ENCODE results near the gene ABCF3. TPM values are rescaled to one million over a fixed set of nuclear protein-coding genes. Genes with fewer than 3 reads are reported as not detected.
A peak's percentile ranks its signal among the peaks of the same experiment; 100 is the strongest.

The ABCF3 gene
- total RNA-seq, 1 experiment from 2014 or later = 63.6 TPM

DNA sequence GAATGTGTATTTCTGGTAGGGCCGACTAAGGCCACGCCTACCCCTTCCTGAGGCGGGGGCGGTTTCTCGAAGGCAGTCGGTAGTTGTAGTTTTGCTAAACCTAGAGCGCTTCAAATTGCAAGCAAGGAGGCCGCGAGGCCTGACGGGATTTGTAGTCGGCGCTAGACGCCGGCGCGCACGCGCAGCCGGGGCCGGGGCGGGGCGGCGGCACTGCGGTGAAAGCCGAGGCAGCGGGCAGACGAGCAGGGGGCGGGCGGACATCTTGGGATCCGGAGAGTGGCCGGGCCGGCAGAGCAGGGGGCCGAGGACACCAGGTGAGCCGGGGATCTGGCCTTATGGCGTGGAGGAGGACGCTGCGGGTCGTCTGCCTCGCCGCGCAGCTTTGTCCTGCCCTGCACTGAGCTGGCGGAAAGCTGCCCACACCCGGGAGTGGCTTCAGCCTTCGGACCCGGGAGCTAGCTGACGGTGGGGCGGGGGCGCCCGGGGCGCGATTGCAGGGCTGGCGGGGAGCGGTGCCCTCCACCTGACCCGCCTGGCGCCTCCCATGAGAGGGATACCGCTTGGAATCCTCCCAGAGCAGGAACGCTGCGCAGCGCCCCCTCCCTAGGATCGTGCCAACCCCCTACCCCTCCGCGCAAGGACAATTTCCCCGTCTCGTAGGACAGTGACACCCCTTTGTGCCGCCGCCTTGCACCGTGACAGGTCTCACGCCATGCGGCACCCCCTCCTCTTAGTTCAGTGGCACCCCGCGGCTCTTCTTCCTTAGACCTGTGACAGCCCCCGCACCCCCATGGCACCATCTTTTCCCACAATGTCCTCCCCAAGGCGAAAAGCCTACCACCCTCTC is 11.1 kb upstream of the ABCF3 start, which contains the start of gene AP2M1:
AP2M1 (plus strand) TSS at position 210 of the 847 bp plus-strand sequence. CDS start 2,139 bp downstream, outside the sequence.
- peak; percentile 83 for ATAC-seq
- POLR2A ChIA-PET = interaction anchor here (0.6 to 1.4 kb wide), 3 partner anchors 11 to 115 kb away, joined by 3 to 7 read pairs (median 3); partner anchors contain the start of gene ABCF3
- H3K36me3 Mint-ChIP-seq = peaks cover 31% of the 10 kb centered on the region
- H3K9me3 Mint-ChIP-seq = no peaks in the 10 kb centered on the region
- H3K27me3 Mint-ChIP-seq (ENCODE audit: low read depth) = no peaks in the 10 kb centered on the region
- DNase-seq (ENCODE audit: low spot score) = peak; percentile 98
- CTCF ChIA-PET = interaction anchor here (0.6 to 1.6 kb wide), 3 partner anchors 52 to 279 kb away, joined by 3 to 12 read pairs (median 8); partner anchors contain the start of gene VWA5B2
- peaks cover 28% of the 10 kb centered on the region for H3K4me1 Mint-ChIP-seq
- peak within 1 kb of the TSS; percentile 97 for H3K4me3 Mint-ChIP-seq
- H3K27ac Mint-ChIP-seq = peak within 1 kb of the TSS; percentile 98
- TF ChIP-seq KAT7 (CRISPR knock-in tag; IDR thresholded peaks at IDR 0.05; ENCODE audit: borderline replicate concordance) = no peak
- peak; percentile 83 for TF ChIP-seq FOXK1 (CRISPR knock-in tag; IDR thresholded peaks at IDR 0.05)
- peak; percentile 53; the same call in 1 of the 2 replicates for TF ChIP-seq NFE2L1 (CRISPR knock-in tag; IDR thresholded peaks at IDR 0.05)
- TF ChIP-seq ZNF121 (CRISPR knock-in tag; IDR thresholded peaks at IDR 0.05) = no peak
- TF ChIP-seq, protein P1, sequence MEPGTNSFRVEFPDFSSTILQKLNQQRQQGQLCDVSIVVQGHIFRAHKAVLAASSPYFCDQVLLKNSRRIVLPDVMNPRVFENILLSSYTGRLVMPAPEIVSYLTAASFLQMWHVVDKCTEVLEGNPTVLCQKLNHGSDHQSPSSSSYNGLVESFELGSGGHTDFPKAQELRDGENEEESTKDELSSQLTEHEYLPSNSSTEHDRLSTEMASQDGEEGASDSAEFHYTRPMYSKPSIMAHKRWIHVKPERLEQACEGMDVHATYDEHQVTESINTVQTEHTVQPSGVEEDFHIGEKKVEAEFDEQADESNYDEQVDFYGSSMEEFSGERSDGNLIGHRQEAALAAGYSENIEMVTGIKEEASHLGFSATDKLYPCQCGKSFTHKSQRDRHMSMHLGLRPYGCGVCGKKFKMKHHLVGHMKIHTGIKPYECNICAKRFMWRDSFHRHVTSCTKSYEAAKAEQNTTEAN (CRISPR knock-in tag; IDR thresholded peaks at IDR 0.05) = 0 out of 2 replicates have a peak, but pooled peaks have one; percentile 35
- peak; percentile 63; the same call in 1 of the 2 replicates for TF ChIP-seq TP53 (CRISPR knock-in tag; IDR thresholded peaks at IDR 0.05)
- TF ChIP-seq ELF4 (CRISPR knock-in tag; IDR thresholded peaks at IDR 0.05; ENCODE audit: low read depth) = no peak
- peak; percentile 94 for TF ChIP-seq SP1 (CRISPR knock-in tag; conservative IDR thresholded peaks at IDR 0.05)
- TF ChIP-seq MYBL2 (CRISPR knock-in tag; IDR thresholded peaks at IDR 0.05) = 0 out of 2 replicates have a peak, but pooled peaks have one; percentile 25
- no peak for TF ChIP-seq ZNF396 (CRISPR knock-in tag; IDR thresholded peaks at IDR 0.05; ENCODE audit: borderline replicate concordance)
- peak; percentile 25; the same call in 1 of the 2 replicates for TF ChIP-seq EMX1 (CRISPR knock-in tag; IDR thresholded peaks at IDR 0.05)
- TF ChIP-seq, protein P2, sequence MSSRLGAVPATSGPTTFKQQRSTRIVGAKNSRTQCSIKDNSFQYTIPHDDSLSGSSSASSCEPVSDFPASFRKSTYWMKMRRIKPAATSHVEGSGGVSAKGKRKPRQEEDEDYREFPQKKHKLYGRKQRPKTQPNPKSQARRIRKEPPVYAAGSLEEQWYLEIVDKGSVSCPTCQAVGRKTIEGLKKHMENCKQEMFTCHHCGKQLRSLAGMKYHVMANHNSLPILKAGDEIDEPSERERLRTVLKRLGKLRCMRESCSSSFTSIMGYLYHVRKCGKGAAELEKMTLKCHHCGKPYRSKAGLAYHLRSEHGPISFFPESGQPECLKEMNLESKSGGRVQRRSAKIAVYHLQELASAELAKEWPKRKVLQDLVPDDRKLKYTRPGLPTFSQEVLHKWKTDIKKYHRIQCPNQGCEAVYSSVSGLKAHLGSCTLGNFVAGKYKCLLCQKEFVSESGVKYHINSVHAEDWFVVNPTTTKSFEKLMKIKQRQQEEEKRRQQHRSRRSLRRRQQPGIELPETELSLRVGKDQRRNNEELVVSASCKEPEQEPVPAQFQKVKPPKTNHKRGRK (CRISPR knock-in tag; IDR thresholded peaks at IDR 0.05; ENCODE audit: borderline replicate concordance) = 0 out of 2 replicates have a peak, but pooled peaks have one; percentile 21
- no peak for TF ChIP-seq TCF7 (CRISPR knock-in tag; IDR thresholded peaks at IDR 0.05; ENCODE audit: low read depth)
- TF ChIP-seq, protein P3, sequence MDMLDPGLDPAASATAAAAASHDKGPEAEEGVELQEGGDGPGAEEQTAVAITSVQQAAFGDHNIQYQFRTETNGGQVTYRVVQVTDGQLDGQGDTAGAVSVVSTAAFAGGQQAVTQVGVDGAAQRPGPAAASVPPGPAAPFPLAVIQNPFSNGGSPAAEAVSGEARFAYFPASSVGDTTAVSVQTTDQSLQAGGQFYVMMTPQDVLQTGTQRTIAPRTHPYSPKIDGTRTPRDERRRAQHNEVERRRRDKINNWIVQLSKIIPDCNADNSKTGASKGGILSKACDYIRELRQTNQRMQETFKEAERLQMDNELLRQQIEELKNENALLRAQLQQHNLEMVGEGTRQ (CRISPR knock-in tag; IDR thresholded peaks at IDR 0.05) = peak; percentile 28; the same call in 1 of the 2 replicates
- peak; percentile 8; the same call in 1 of the 2 replicates for TF ChIP-seq GABPB1 (CRISPR knock-in tag; IDR thresholded peaks at IDR 0.05)
- TF ChIP-seq, protein P4, sequence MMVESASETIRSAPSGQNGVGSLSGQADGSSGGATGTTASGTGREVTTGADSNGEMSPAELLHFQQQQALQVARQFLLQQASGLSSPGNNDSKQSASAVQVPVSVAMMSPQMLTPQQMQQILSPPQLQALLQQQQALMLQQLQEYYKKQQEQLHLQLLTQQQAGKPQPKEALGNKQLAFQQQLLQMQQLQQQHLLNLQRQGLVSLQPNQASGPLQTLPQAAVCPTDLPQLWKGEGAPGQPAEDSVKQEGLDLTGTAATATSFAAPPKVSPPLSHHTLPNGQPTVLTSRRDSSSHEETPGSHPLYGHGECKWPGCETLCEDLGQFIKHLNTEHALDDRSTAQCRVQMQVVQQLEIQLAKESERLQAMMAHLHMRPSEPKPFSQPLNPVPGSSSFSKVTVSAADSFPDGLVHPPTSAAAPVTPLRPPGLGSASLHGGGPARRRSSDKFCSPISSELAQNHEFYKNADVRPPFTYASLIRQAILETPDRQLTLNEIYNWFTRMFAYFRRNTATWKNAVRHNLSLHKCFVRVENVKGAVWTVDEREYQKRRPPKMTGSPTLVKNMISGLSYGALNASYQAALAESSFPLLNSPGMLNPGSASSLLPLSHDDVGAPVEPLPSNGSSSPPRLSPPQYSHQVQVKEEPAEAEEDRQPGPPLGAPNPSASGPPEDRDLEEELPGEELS (CRISPR knock-in tag; IDR thresholded peaks at IDR 0.05) = peak; percentile 60; the same call in 1 of the 2 replicates
- TF ChIP-seq FOXP1 (CRISPR knock-in tag; IDR thresholded peaks at IDR 0.05; ENCODE audit: borderline replicate concordance) = peak; percentile 68
- TF ChIP-seq NFYB (CRISPR knock-in tag; conservative IDR thresholded peaks at IDR 0.05; ENCODE audit: low read depth) = 0 out of 2 replicates have a peak, but pooled peaks have one; percentile 20
- TF ChIP-seq RELA (CRISPR knock-in tag; IDR thresholded peaks at IDR 0.05; ENCODE audit: borderline replicate concordance) = 0 out of 2 replicates have a peak, but pooled peaks have one; percentile 23
- no peak for TF ChIP-seq JUN (CRISPR knock-in tag; IDR thresholded peaks at IDR 0.05)
- TF ChIP-seq, protein P5, sequence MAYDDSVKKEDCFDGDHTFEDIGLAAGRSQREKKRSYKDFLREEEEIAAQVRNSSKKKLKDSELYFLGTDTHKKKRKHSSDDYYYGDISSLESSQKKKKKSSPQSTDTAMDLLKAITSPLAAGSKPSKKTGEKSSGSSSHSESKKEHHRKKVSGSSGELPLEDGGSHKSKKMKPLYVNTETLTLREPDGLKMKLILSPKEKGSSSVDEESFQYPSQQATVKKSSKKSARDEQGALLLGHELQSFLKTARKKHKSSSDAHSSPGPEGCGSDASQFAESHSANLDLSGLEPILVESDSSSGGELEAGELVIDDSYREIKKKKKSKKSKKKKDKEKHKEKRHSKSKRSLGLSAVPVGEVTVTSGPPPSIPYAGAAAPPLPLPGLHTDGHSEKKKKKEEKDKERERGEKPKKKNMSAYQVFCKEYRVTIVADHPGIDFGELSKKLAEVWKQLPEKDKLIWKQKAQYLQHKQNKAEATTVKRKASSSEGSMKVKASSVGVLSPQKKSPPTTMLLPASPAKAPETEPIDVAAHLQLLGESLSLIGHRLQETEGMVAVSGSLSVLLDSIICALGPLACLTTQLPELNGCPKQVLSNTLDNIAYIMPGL (CRISPR knock-in tag; IDR thresholded peaks at IDR 0.05) = no peak
- no peak for TF ChIP-seq ATF1 (CRISPR knock-in tag; IDR thresholded peaks at IDR 0.05)
- no peak for TF ChIP-seq FOXJ3 (CRISPR knock-in tag; IDR thresholded peaks at IDR 0.05; ENCODE audit: borderline replicate concordance)
- TF ChIP-seq, protein P6, sequence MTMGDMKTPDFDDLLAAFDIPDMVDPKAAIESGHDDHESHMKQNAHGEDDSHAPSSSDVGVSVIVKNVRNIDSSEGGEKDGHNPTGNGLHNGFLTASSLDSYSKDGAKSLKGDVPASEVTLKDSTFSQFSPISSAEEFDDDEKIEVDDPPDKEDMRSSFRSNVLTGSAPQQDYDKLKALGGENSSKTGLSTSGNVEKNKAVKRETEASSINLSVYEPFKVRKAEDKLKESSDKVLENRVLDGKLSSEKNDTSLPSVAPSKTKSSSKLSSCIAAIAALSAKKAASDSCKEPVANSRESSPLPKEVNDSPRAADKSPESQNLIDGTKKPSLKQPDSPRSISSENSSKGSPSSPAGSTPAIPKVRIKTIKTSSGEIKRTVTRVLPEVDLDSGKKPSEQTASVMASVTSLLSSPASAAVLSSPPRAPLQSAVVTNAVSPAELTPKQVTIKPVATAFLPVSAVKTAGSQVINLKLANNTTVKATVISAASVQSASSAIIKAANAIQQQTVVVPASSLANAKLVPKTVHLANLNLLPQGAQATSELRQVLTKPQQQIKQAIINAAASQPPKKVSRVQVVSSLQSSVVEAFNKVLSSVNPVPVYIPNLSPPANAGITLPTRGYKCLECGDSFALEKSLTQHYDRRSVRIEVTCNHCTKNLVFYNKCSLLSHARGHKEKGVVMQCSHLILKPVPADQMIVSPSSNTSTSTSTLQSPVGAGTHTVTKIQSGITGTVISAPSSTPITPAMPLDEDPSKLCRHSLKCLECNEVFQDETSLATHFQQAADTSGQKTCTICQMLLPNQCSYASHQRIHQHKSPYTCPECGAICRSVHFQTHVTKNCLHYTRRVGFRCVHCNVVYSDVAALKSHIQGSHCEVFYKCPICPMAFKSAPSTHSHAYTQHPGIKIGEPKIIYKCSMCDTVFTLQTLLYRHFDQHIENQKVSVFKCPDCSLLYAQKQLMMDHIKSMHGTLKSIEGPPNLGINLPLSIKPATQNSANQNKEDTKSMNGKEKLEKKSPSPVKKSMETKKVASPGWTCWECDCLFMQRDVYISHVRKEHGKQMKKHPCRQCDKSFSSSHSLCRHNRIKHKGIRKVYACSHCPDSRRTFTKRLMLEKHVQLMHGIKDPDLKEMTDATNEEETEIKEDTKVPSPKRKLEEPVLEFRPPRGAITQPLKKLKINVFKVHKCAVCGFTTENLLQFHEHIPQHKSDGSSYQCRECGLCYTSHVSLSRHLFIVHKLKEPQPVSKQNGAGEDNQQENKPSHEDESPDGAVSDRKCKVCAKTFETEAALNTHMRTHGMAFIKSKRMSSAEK (CRISPR knock-in tag; IDR thresholded peaks at IDR 0.05; ENCODE audit: borderline replicate concordance) = no peak
- no peak for TF ChIP-seq HMGA2 (CRISPR knock-in tag; IDR thresholded peaks at IDR 0.05)

Data from WTC11 (cell line).